ENCODE measurements around the gene TRIM33. TPM values are rescaled to one million over a fixed set of nuclear protein-coding genes. Genes with fewer than 3 reads are reported as not detected.
"Not testable (repeated sequence)": the region's sequence is repeated elsewhere in the genome, so short reads cannot be mapped to it uniquely, and the experiment has no call there.

The TRIM33 gene
- total RNA-seq, 1 experiment from 2014 or later: 38.7 TPM

DNA sequence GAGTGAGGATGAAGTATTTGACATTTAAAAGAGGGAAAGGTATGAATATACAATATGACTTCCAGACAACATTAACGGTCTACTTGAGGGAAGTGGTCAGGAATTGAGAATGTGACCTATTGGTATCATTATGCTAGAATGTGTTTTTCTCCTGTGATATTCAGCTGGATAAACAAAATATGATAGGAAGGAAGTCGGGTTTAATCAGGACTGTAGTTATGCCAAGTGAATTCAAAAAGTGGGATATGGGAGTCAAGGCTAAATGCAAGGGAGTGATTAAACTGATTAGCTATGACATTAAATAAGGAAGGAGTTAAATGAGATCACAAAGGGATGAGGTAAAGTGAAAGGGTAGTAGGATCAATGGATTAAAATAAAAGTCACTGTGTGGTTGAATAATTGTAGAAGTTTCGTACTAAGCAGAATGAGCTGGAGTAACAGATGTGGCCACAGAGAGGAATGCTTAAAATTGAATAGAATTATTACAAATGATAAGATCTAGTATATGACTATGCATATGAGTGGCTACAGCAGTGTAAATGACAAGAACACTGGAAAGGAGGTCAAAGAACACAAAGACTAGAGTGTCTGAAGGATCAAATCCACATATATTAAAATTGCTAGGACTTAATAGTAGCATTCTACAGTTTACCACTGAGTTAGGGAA is 62.5 kb downstream of the TRIM33 start:
- intact Hi-C loops (cut with micrococcal nuclease; ENCODE audit: unreplicated experiment): loop anchor here (10.0 kb wide), 1 partner anchor 106 kb away; no protein-coding TSS in a partner anchor
- BruUV-seq (replicated peaks): no TSS peak

GRCh38 chr1:114446198-114446597 is 64.8 kb downstream of the TRIM33 start:
- BruUV-seq (replicated peaks): no TSS peak
- Histone ChIP-seq H3K4me2 (no peak overlapping the region), H3K9me2 (ENCODE audit: insufficient read depth) (no peaks in the 10 kb centered on the region), H4K20me1 (ENCODE audit: insufficient read depth) (peaks cover 4% of the 10 kb centered on the region; the same call in 1 of the 2 replicates), H3K36me3 (ENCODE audit: low read depth) (peaks cover 31% of the 10 kb centered on the region), H3K27me3 (ENCODE audit: insufficient read depth, low read depth) (no peaks in the 10 kb centered on the region), H3F3A (ENCODE audit: insufficient read depth, low read depth) (peaks cover 13% of the 10 kb centered on the region), H3K9me3 (ENCODE audit: insufficient read depth, low read depth) (no peaks in the 10 kb centered on the region), H3K4me1 (replicated peaks; ENCODE audit: insufficient read depth) (no peaks in the 10 kb centered on the region), H3K4me3 (no peak overlapping the region), H3K27ac (no peak overlapping the region), H3K79me2 (ENCODE audit: low read depth) (0 out of 2 replicates have a peak, but pooled peaks cover 9% of the 10 kb centered on the region), H2AFZ (no peak overlapping the region)
- DNase-seq: no peak
- CTCF ChIA-PET: interaction anchor here (0.5 to 0.6 kb wide), 2 partner anchors 60 to 533 kb away, joined by 4 to 7 read pairs; no protein-coding TSS in a partner anchor
- TF ChIP-seq CTCF (conservative IDR thresholded peaks at IDR 0.05): no peak
- intact Hi-C loops (cut with micrococcal nuclease; ENCODE audit: unreplicated experiment): loop anchor here (10.0 kb wide), 1 partner anchor 109 kb away; no protein-coding TSS in a partner anchor
- POLR2A ChIA-PET (ENCODE audit: unreplicated experiment): no interaction called here

More for the DNA sequence above, 62.5 kb downstream of the TRIM33 start:
- no peak for DNase-seq
- H3K9me2 ChIP-seq (ENCODE audit: insufficient read depth): no peaks in the 10 kb centered on the region
- H2AFZ ChIP-seq: no peak overlapping the region
- 0 out of 2 replicates have a peak, but pooled peaks cover under 1% of the 10 kb centered on the region for H3K9me3 ChIP-seq (ENCODE audit: insufficient read depth, low read depth)
- CTCF ChIA-PET: interaction anchor here (0.6 kb wide), 1 partner anchor 111 kb away, joined by 4 read pairs; no protein-coding TSS in a partner anchor
- no peak overlapping the region for H3K27ac ChIP-seq
- peaks cover 3% of the 10 kb centered on the region; the same call in 1 of the 2 replicates for H3F3A ChIP-seq (ENCODE audit: insufficient read depth, low read depth)
- H3K27me3 ChIP-seq (ENCODE audit: insufficient read depth, low read depth): no peaks in the 10 kb centered on the region
- H3K4me3 ChIP-seq: no peak overlapping the region
- H3K79me2 ChIP-seq (ENCODE audit: low read depth): no peaks in the 10 kb centered on the region
- H3K4me1 ChIP-seq (replicated peaks; ENCODE audit: insufficient read depth): no peaks in the 10 kb centered on the region
- no peak overlapping the region for H3K4me2 ChIP-seq
- TF ChIP-seq CTCF (conservative IDR thresholded peaks at IDR 0.05): no peak
- H3K36me3 ChIP-seq (ENCODE audit: low read depth): peaks cover 39% of the 10 kb centered on the region
- POLR2A ChIA-PET (ENCODE audit: unreplicated experiment): no interaction called here
- no peaks in the 10 kb centered on the region for H4K20me1 ChIP-seq (ENCODE audit: insufficient read depth)

GRCh38 chr1:114443226-114443625 is 67.8 kb downstream of the TRIM33 start:
- H3K4me2 ChIP-seq; H2AFZ ChIP-seq; DNase-seq; H3K9me2 ChIP-seq (ENCODE audit: insufficient read depth); H3K4me3 ChIP-seq; POLR2A ChIA-PET (ENCODE audit: unreplicated experiment); H3K4me1 ChIP-seq (replicated peaks; ENCODE audit: insufficient read depth); BruUV-seq (replicated peaks); H3K27me3 ChIP-seq (ENCODE audit: insufficient read depth, low read depth); H3K27ac ChIP-seq; H3K9me3 ChIP-seq (ENCODE audit: insufficient read depth, low read depth): not testable (repeated sequence)
- CTCF ChIA-PET: interaction anchor here (0.6 kb wide), 1 partner anchor 1365 kb away, joined by 5 read pairs; no protein-coding TSS in a partner anchor
- peaks cover 14% of the 10 kb centered on the region for H4K20me1 ChIP-seq (ENCODE audit: insufficient read depth)
- peaks cover 23% of the 10 kb centered on the region for H3K79me2 ChIP-seq (ENCODE audit: low read depth)
- peaks cover 29% of the 10 kb centered on the region for H3F3A ChIP-seq (ENCODE audit: insufficient read depth, low read depth)
- intact Hi-C loops (cut with micrococcal nuclease; ENCODE audit: unreplicated experiment): loop anchor here (10.0 kb wide), 1 partner anchor 112 kb away; no protein-coding TSS in a partner anchor
- H3K36me3 ChIP-seq (ENCODE audit: low read depth): peaks cover 37% of the 10 kb centered on the region

All from PC-9 (cell line).